HG03565 (cell line): ENCODE measurements around the gene RNLS.

Source experiments
- ATAC-seq: cut with Tn5 transposase; IDR thresholded peaks from one replicate; pipeline ENCODE4 v1.9.1; 2021; ENCODE audit warnings: mild to moderate bottlenecking, moderate library complexity; ENCODE audit not compliant: unreplicated experiment

RNLS gene

DNA sequence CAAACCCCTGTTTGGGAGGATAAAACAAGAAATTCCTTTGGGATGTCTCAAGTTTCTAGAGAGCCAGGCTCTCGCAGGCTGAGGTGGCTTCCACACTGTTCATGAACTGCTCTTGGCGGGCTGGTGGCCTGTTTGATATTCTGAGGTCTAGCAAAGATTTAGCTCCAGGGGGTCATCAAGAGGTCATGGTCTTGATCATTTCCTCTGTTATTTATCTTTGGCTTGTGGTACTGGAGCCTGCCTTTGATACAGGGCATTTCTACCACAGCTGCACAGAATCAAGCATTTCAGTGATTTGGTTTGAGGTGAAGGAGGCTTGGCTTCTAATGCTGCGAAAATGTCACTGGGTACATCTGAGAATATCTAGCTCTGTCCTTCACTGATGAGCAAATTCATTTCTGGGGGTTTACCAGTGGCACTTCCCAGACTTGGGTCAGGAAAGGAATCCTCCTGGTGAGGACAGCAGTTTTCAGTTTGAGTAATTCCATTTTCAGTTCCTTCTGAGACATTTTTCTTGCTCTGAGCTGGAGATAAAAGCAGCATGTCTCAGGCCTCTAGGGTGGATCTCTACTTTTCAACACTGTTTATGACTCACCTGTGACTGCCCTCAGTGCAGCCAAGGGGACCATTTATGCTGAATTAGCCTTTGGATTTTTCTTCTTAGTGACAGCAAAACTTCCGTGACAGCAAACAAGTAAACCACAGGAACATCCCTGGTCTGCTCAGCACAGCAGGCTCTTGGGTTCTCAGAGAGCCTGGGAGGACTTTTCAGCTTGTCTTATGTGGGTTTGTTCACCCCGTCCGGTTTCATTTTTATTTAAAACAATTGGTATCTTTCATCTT lies 312.0 kb downstream of the RNLS start:
- peak; percentile 81 for ATAC-seq

DNA sequence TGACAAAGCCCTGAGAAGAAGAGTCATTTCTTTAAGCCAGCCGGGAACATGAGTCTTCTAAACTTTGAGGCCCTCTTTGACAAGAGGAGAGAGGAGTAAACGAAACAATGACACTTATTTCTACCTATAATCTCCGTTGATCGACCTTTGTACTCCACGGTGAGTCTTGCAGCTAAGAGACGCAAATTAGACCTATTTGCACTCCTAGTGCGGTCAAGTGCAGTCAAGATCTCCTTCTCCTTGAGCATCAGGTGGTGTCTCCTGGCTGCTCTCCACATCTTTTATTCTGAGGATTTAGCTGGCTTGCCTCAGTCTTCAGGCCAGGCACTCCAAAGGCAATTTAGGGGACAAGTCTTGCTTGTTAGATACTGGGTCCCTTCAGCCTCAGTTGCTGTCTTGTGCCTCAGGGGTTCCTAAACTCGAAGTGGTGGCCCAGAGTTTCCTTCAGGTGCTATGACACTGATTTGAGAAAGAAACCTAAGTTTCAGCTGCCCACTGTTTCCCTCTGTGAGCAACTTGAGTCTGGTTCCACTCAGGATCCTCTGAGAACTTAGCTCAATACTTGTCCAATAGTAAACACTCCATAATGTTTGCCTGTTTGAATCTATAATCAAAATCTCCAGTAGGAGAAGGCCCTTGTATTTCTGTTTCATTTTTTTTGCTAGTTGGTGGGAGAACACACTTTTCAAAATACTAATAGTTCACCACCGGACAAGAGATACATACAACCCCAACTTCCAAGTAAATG lies 312.9 kb downstream of the RNLS start:
- ATAC-seq = no peak

GRCh38 chr10:88262591-88263234 lies 320.4 kb downstream of the RNLS start:
- ATAC-seq = no peak

DNA sequence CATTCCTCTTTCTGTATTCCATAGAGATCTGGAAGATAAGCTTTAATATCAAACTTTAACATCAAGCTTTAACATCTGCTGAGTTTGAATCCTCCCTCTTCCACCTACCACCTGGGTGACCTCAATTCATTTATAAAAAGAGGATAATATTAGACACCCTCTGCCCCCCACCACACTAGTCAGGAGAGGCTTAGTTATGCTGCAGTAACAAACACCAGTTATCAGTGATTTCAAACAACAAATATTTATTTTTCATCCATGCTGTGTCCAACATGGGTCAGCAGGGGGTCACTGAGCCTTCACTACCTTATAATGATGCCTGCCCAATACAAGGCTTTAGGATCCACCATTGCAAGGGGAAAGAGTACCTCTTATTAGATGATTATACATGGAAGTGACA lies 322.0 kb downstream of the RNLS start:
- no peak for ATAC-seq

DNA sequence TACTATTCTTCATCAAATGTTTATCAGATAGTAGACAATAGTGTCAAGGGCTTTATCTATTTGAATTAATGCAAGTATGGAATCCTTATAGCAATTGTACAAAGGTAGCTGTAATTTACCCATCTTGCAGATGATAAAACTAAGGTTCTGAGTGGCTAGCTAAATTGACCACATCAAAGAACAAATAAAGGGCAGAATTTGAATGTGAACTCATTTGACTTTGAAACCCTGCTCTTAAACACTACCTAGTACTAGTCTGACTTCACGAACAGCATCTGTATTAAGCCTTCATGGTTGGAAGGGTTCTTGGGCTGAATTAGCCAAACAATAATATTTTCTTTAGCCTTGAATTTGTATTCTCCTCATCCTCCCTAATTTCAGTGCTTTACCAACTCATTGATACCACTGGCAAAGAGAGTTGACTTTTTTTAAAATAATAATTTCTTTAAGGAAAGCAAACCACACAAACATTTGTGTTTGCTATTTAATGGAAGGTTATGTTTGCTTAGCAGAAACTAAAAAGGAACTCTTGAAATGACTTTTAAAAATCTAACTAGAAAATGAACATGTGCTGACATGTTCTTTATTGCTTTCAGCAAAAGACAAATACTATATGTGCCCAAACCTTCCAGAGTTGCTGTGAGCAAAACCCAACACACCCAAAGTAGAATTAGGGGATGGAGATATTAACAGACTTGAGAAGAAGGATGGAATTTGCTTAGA lies 322.6 kb downstream of the RNLS start:
- no peak for ATAC-seq

- ATAC-seq = no peak
Observed at GRCh38 chr10:88259381-88259780, 323.7 kb downstream of the RNLS start.

DNA sequence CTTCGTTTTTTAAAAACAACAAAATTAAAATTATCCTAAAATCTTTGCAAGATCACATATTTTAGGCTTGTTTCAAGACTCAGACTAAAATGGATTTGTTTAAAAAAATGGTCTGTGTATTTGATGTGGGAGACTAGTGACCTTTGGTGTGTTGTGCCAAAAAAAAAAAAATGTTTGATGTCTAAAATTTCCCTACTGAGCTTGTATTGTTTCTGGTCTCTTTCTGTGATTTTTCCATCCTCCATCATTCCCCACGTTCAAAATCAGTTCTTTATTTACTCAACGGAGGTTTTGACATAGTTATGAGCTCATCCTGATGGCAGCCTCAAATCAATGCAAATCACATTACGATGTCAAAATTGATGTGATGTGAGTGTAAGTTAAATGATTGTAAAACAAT lies 326.2 kb downstream of the RNLS start:
- ATAC-seq = no peak

- no peak for ATAC-seq
Observed at GRCh38 chr10:88256013-88256680, 327.0 kb downstream of the RNLS start.

DNA sequence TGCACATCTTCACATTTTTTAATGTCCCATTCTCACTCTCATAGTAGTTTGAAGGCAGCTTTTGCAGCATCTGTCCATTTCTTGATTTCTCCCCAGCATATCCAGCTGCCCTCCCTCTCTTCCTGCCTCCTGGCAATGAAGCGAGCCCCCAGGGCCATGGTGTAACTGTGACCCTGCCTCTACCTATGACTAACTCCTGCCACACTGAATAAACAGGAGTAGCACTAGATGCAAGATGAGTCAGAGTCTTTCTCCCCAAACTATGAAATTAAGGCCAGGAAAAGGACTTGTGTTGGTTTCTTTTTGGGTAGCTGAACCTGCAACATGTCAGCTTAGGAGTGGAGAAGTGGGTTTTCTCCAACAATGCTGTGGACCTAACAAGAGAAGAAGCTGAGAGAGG lies 329.0 kb downstream of the RNLS start:
- no peak for ATAC-seq

DNA sequence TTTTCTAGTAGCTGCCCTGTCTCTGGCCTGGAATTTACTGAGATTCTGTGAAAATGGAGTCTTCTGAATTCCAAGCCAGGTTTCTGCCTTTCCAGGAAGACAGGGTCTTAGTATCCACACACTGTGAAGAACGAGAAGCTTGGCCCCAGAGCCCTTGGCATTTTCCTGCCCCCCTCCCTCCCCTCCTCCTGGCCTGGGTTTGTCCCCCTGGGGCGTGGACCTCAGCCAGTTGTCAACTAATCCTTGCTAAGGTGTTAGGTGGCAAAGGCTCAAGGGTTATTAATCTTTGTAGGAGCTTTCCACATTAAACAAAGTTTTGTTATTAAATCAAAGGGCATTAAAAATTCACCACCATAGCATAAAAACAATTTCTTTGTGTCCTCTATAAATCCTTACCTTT lies 329.5 kb downstream of the RNLS start:
- ATAC-seq = no peak

DNA sequence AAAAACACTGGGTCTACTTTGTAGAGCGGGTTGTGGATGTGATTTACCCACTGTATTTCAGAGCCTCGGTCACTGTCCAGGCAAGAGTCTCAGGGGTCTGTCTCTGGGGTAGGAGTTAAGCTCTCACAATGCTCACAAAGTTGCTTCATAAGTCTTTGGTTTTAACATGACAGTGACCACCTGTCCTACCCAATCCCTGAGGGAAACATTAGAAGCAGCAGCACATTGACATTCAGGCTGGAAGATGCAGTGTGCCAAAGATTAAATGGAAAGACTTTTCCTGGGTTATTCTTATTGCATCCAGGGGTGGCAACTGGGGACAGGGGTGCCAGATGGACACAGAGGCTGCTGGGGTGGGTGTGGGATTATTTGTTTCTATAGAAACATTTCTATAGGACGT lies 330.0 kb downstream of the RNLS start:
- no peak for ATAC-seq

GRCh38 chr10:88249450-88249849 lies 333.7 kb downstream of the RNLS start:
- no peak for ATAC-seq

GRCh38 chr10:88246675-88247074 lies 336.4 kb downstream of the RNLS start:
- no peak for ATAC-seq

- ATAC-seq = no peak
Observed at GRCh38 chr10:88245974-88246511, 337.1 kb downstream of the RNLS start.

DNA sequence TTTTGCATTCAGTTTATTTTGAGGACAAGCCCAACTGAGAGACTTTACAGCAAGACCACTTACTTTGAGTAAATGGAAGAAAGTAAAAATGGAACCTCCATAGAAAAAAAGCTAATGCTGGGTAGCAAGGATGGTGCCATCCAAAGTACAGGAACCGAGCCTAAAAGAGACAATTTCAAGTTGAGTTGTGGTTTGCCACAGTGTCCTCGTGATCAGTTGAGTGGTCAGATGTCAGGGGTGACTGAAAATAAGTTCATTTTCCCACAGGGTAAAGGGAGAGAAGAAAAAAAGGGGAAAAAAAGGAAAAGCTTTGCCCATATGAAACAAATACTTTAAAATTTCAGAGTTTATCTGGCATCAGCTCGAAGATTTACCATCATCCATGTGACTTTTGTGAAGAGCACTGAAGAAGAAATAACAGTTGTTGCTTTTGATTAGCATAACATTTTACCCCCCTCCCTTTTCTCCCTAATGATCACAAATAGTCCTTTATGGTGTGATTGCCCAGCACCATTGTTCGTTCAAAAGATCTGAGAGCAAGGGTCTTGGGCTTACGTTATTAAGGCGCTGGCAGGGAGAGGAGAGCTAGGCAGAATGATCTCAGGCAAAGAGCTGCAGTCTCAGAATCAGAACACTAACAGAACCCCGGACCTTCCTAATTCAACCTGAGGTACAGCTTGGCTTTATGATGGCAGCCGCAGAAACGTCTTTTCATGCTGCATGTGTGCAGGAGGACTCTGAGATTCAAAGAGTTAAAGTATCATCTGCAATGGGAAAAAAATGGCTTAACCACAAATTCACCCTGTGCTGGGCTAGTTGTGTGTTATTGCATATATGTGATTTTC lies 338.1 kb downstream of the RNLS start:
- no peak for ATAC-seq

DNA sequence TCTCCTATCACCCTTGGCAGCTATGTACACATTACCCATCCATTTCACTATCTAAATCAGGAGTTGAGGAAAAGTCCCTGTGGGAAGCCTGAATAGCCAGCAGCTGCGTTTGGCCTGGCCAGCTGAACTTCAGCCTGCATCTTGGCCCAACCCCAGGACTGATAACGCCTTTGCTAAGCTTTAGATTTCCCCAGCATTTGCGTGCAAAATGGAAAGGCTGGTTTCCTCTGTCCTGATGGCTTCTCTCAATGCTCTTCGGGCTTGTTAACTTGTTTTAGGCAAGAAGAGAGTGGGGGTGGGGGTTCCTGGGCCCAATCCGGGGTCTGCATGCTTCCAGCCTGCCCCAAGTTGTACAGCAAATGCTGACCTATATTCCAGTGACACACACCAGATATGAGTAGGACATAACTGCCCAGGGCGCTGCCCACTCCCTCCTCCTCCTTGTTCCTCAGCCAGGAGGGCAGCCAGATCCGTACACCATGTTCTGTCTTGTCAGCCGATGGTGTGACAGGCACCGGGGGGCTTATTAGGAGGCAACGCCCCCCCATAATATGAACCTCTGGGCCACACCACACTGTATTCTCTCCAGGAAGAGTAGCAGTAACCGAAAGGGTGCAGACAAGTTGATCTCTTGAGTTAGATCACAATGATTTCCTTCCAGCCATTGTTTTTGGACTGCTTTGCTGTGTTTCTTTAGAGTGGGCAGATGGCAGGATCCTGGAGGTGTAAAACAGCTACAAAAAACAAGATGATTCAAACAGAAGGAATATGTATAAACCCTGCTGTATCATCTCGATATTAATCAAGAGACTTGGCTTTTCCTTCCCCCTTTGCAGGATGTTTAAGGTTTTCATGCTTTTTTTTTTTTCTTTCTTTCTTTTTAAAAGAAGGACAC lies 339.0 kb downstream of the RNLS start:
- no peak for ATAC-seq

GRCh38 chr10:88243202-88243744 lies 339.8 kb downstream of the RNLS start:
- ATAC-seq = no peak

DNA sequence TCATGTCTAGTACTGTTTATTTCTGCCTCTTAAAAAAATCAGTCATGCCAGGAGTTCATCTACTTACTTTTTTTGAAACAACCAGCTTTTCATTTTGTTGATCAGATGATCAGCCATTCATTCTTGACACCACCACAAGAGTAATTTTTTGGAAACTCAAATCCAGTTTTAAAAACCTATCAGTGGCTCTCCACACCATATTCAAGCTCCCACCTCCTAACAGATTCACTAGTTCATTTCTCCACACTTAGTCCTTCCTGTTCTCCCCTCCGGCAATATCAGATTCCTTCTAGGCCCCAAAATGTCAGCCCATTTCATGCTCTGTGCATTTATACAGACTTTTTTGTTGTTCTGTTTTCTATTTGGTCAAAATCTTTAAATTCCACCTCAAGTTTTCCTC lies 341.6 kb downstream of the RNLS start:
- ATAC-seq = no peak
